Measurements from ENCODE around the gene PCOLCE2.
A peak's percentile ranks its signal among the peaks of the same experiment; 100 is the strongest.

Gene PCOLCE2

GRCh38 chr3:142888481-142889211 lies at the start of gene PCOLCE2:
PCOLCE2 (minus strand) TSS chr3:142889083; CDS start chr3:142888896, 187 bp downstream.
- peak; percentile 41 to 55 for DNase-seq

GRCh38 chr3:142935963-142936362 lies 47.1 kb upstream of the PCOLCE2 start:
- no peak for DNase-seq

DNA sequence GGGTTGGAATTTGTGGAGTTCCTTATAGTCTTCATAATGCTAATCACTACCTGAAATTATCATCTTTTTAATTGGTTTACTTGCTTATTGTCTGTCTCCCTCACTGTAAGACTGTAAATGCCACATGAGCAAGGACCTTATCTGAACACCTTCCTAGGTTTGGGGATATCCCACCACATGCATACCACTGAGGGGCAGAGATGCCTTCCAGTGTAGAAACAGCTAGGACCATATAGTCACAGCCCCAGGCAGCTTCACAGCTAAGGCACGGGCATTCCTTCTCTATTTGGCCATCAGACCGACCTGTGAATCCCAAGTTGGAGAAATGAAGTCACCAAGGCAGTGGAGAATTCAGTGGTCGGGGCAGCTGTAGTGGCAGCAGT lies 46.0 kb upstream of the PCOLCE2 start:
- DNase-seq: no peak

DNA sequence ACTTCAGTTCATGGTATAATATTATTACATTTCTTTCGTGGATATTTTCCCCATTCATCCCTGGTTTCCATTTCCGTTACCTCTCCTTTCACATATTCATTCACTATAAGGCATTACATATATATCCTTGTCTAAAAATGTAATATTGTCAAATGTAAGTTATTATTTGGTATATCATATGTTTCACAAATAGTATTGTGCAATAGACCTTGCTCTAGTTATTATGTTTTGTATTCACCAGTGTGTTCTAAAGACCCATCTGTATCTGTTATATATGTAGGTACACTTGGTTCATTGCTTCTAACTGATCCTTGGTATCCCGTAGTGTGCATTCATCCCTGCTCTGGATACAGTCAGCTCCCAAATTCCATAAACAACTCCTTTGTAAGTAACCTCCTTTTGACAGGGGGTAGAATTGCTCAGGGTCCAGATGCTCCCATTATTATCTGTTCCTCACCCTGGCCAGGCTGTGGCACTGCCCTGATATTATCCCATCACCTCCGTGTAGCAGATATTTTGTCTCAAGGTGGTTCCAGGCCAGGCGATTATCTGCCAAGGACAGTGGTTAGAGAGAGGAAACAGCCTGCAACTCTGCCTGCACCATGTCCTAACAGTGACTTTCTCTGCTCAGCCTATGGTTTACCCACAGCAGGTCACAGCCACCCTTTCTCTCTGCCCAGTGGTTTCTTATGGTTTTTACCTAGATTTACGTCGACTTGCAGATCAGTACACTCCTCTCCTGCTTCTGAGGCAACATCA lies 45.4 kb upstream of the PCOLCE2 start:
- DNase-seq: no peak

DNA sequence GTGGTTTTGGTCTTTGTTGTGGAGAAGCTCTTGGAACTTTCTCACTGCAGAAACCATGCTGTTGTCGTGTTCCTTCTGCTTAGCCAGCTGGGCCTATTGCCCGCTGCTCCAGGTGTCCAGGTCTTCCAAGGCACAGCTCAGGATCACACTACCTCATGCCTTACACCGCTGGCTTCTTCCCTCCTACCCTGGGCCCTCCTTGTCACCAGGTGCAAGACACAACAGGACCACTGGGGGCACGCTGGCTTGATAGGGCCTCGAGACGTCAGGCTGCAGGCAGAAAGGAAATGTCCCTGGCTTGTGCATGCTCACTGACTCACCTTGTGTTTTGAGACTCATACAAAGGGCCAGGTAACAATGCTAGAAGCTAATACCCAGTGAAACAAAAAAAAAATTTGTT lies 42.3 kb upstream of the PCOLCE2 start:
- no peak for DNase-seq

GRCh38 chr3:142930463-142930862 lies 41.6 kb upstream of the PCOLCE2 start:
- no peak for DNase-seq

- no peak for DNase-seq
These were observed 41.0 kb upstream of the PCOLCE2 start for GRCh38 chr3:142929890-142930289.

DNA sequence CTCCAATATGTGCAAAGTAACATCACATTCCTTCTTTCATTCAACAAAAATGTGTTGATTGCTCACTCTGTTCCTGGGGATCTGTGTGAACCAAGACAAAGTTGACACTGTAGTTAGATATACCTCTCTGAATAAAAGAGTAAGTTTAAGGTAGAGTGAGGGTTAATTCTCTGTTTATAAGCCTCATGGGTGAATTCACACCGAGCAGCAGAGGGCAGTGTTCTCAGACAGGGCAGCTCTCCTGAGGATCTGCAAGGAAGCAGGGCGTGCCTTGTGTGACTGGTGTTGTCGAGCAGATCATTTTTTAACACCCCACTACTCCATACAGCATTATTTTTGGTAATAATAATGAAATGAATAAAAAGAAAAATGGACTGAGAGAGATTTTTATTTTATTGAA lies 40.2 kb upstream of the PCOLCE2 start:
- DNase-seq: peak; percentile 51 to 58

- no peak for DNase-seq
These were observed 37.6 kb upstream of the PCOLCE2 start for GRCh38 chr3:142926368-142926944.

DNA sequence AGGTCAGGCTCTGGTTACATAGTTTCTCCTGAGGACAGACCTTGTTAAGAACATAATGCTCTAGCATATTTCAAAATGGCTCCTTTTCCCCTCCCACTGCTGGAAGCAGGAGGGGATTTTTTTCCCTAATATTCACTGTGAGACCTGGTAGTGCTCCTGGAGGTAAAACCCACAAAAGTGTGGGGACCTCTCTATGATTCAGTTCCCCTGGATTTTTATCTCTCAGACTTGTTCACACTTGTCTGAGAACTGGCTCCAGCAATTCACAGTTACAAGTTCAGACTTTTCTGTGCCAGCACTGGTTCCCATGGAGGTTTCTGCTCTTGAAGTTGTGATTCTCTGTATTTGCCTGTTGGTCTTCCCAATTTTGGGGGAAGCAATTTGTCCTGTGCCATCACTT lies 36.3 kb upstream of the PCOLCE2 start:
- DNase-seq: no peak

DNA sequence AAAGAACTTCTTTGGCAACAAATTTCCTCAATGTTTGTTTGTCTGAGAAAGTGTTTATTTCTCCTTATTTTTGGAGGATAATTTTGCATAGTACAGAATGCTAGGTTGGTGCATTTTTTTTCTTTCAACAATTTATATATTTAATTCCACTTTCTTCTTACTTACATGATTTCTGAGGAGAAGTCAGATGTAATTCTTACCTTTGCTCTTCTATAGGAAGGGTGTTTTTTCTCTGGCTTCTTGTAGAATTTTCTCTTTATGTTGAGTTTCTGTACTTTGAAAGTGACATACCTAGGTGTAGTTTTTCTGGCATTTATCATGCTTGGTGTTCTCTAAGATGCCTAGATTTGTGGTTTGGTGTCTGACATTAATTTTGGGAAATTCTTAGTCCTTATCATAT lies 34.8 kb upstream of the PCOLCE2 start:
- DNase-seq: no peak

DNA sequence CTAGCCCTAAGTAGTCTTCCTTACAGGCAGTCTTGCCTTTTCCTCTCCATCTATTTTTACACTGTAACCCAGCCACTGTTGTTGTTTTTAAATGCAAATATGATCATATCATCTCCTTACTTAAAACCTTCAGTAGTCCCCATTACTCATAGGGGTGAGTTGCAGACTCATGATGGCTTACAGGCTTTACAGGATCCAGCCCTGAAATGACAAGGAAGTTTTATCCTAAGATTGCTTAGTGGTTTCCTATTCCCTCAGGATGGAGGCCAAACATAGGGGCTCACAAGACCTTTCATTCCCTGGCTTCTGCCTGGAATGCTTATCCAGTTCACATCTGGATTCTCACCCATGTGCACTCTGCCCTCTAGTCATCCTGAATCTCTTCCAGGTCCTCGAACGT lies 27.7 kb upstream of the PCOLCE2 start:
- no peak for DNase-seq

DNA sequence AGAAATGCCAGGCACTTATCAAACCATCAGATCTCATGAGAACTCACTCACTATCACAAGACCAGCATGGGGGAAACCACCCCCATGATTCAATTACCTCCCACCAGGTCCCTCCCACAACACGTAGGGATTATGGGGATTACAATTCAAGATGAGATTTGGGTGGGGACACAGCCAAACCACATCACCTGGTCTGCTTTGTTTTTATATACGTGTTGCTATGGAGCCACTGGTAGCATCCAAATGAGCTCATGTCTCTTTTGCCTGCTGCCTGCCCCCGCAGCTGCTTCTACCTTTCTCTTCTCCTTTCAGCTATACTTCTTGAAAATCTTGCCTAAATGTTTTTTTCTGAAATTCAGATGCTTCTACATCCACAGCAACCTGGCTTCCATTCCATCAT lies 26.8 kb upstream of the PCOLCE2 start:
- DNase-seq: no peak

DNA sequence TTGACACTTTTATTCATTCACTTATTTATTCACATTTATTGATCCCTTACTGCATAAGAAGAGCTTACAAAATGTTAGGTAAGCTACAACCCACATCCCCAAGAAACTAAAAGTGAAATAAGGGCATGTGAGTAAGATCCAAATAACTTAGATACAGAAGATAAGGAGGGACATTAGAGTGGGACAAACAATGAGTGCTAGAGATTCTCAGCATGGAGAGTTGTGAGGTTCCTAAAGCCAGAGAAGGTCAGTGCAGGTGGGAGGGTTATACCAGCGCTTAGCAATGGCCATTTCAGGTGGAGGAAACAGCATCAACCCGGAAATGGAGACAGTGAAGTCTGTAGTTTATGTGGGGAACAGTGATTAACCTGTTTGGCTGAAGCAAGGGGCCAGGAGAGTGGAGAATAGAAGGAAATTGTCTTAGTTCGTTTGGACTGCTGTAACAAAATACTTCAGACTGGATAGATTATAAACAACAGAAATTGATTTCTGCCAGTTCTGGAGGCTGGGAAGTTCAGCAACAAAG lies 25.5 kb upstream of the PCOLCE2 start:
- no peak for DNase-seq

DNA sequence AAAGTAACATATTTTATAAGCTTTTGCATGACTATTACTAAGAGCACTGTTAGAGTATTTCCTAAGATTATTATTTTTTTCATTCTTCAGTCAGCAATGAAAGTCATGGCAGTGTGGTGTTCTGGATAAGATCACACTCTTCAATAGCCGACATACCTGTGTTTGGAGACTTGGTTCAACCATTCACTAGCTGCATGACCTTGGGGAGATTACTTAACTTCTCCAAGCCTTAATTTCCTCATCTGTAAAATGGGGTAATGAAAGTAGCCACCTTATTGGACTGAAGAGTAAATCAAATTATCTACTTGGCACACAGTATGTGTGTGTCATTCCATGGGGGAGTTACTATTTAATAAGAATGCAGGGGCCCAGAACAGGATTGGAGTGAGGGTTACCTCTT lies 24.5 kb upstream of the PCOLCE2 start:
- no peak for DNase-seq

- no peak for DNase-seq
These were observed 23.7 kb upstream of the PCOLCE2 start for GRCh38 chr3:142912402-142913172.

DNA sequence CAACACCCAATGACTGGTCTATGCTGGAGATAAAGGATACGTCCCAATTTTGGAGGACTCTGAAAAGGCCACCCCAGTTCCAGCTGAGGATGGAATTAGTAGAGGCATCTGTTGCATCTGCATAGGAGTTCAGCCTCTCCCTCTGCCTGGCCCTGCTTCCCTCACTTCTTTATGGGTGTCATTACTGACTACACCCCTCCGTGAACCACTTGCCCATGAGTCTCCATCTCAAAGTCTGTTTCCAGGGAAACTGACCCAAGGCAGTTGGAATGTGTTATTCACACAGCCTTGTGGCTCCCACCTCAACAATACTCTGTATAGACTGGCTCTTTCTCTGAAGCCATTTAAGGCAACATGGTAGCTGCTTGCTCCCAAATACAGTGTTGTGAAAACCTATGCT lies 21.4 kb upstream of the PCOLCE2 start:
- DNase-seq: no peak

DNA sequence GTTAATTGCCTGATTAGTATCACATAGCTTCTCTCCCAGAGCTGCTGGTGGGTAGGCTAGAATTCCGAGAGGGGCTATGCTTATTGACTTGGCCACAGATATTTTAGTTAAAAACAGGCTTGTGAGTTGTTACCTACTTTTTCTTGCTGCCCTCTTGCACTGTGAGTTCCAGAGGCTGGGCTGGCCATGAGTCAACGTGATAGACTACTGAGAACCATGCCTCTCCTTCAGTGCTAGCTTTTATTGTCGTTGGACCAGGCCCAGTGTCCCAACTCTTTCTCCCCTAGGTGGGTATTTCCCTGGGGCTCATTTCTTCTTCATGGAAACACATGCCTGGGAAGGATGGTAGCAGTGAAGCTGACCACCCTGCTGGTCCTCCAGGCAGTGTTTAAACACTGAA lies 20.4 kb upstream of the PCOLCE2 start:
- DNase-seq: no peak

DNA sequence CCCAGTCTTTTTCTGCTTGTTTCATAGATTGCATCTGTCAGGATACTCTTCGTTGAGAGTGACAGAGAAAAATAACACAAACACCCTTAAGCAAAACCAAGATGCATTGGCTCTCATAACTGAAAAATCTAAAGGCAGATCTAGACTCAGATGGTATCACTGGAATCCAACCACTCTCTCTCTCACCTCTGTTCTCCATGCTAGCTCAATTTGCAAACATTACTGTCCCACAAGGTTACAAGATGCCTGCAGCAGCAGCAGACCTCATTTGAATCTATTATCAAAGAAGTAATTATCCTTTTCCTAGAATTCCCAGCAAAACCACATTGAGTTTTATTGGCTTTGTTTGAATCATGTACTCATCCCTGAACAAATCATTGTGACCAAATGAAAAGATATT lies 19.1 kb upstream of the PCOLCE2 start:
- no peak for DNase-seq

DNA sequence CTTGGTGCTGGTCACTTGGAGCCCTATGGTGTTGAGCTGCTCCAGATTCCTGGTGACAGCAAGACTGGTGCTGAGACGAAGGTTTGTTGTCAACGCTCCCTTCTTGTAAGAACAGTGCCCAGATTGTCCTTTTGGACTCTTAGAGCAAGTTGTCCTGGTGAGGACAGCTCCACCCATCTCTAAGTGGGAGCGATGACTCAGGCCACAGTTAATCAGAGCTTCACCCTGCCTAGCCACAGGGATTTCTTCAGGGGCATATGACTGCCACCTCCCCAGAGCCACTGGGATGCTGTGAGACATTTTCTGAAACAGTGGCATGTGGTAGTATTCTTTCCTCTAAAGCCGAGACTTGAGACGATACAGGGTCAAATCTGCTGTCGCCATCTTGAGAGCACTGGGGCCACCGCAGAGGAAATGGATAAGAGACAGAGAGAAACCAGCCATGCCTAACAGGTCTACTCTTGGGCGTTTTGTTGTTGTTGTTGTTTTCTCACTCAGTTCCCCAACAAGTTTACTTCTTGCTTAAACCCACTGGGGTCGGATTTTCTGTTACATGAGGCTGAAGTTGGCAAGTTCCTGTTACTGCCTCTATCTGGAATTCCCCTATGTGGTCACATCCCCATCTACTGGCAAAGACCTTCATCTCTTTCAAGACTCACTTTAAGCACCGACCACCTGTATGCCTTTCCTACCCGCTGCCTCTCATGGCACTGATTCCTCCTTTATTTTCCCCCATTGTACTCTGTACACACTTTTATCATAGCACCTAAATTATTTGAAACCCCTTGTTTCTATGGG lies 16.0 kb upstream of the PCOLCE2 start:
- DNase-seq: no peak

DNA sequence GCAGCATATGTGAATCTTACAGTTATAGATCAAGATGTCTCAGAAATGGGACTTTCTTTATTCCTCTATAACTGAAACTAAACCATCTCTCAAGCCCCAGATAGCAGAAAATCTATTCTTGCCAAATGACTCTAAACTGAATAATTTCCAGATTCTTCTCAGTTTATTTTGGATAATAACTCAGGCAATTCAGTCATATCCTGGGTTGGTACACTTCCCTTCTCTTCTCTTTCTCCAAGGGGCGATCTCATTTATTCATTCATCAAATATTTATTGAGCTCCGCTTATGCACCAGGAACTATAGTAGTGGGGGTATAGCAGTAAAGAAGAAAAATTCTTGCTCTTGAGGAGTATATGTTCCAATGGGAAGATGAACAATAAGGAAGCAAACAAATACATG lies 13.5 kb upstream of the PCOLCE2 start:
- DNase-seq: no peak
